ENCODE measurements around the gene SERINC4.
A peak's percentile ranks its signal among the peaks of the same experiment; 100 is the strongest.

SERINC4 gene

GRCh38 chr15:43776718-43777266 lies 23.2 kb downstream of the SERINC4 start, which contains the start of gene ELL3:
ELL3 (minus strand) TSS chr15:43776966; CDS start chr15:43776901, 65 bp downstream.
- no peaks in the 10 kb centered on the region for H3K27me3 ChIP-seq (ENCODE audit: low read depth, low read length)
- H4K20me1 ChIP-seq (ENCODE audit: insufficient read depth, low read length): peaks cover 30% of the 10 kb centered on the region; the same call in 1 of the 2 replicates
- peaks cover 11% of the 10 kb centered on the region; the same call in 1 of the 2 replicates for H3K79me2 ChIP-seq (ENCODE audit: low read length)
- peak within 1 kb of the TSS; percentile 82; the same call in 1 of the 2 replicates for H2AFZ ChIP-seq (ENCODE audit: low read depth, low read length)
- H3K9me3 ChIP-seq (ENCODE audit: insufficient read depth, low read length): no peaks in the 10 kb centered on the region
- peak within 1 kb of the TSS; percentile 96 for H3K4me2 ChIP-seq (ENCODE audit: low read length)
- peaks cover 23% of the 10 kb centered on the region for H3K36me3 ChIP-seq (replicated peaks; ENCODE audit: low read depth, low read length)
- TF ChIP-seq CTCF (IDR thresholded peaks at IDR 0.05; ENCODE audit: low read depth, low read length) (no peak), EZH2phosphoT487 (IDR thresholded peaks at IDR 0.05; ENCODE audit: low read depth) (no peak)
- peak within 1 kb of the TSS; percentile 80 for H3K9ac ChIP-seq (ENCODE audit: low read length)
- H3K4me1 ChIP-seq (ENCODE audit: low read length): peaks cover 15% of the 10 kb centered on the region
- H3K27ac ChIP-seq (ENCODE audit: low read length): peak within 1 kb of the TSS; percentile 82
- H3K4me3 ChIP-seq (ENCODE audit: low read length): peak within 1 kb of the TSS; percentile 90

- Histone ChIP-seq H4K20me1 (ENCODE audit: insufficient read depth, low read length) (peaks cover 36% of the 10 kb centered on the region; the same call in 1 of the 2 replicates), H3K27me3 (ENCODE audit: low read depth, low read length) (no peaks in the 10 kb centered on the region), H3K9ac (ENCODE audit: low read length) (peak overlapping the region; percentile 80), H3K9me3 (ENCODE audit: insufficient read depth, low read length) (no peaks in the 10 kb centered on the region), H3K36me3 (replicated peaks; ENCODE audit: low read depth, low read length) (peaks cover 29% of the 10 kb centered on the region), H3K79me2 (ENCODE audit: low read length) (peaks cover 11% of the 10 kb centered on the region; the same call in 1 of the 2 replicates), H3K4me1 (ENCODE audit: low read length) (peaks cover 15% of the 10 kb centered on the region), H3K4me2 (ENCODE audit: low read length) (peak overlapping the region; percentile 96), H3K27ac (ENCODE audit: low read length) (peak overlapping the region; percentile 82), H3K4me3 (ENCODE audit: low read length) (peak overlapping the region; percentile 90), H2AFZ (ENCODE audit: low read depth, low read length) (no peak overlapping the region)
- no peak for TF ChIP-seq CTCF (IDR thresholded peaks at IDR 0.05; ENCODE audit: low read depth, low read length)
- no peak for TF ChIP-seq EZH2phosphoT487 (IDR thresholded peaks at IDR 0.05; ENCODE audit: low read depth)
Observed at GRCh38 chr15:43776101-43776717, 23.8 kb downstream of the SERINC4 start.

- no peaks in the 10 kb centered on the region for H3K9me3 ChIP-seq (ENCODE audit: insufficient read depth, low read length)
- peaks cover 40% of the 10 kb centered on the region; the same call in 1 of the 2 replicates for H4K20me1 ChIP-seq (ENCODE audit: insufficient read depth, low read length)
- H3K36me3 ChIP-seq (replicated peaks; ENCODE audit: low read depth, low read length): peaks cover 35% of the 10 kb centered on the region
- peaks cover 15% of the 10 kb centered on the region for H3K4me1 ChIP-seq (ENCODE audit: low read length)
- peaks cover 11% of the 10 kb centered on the region; the same call in 1 of the 2 replicates for H3K79me2 ChIP-seq (ENCODE audit: low read length)
- peak; percentile 18 for TF ChIP-seq CTCF (IDR thresholded peaks at IDR 0.05; ENCODE audit: low read depth, low read length)
- no peak for TF ChIP-seq EZH2phosphoT487 (IDR thresholded peaks at IDR 0.05; ENCODE audit: low read depth)
- no peak overlapping the region for H2AFZ ChIP-seq (ENCODE audit: low read depth, low read length)
- H3K27me3 ChIP-seq (ENCODE audit: low read depth, low read length): no peaks in the 10 kb centered on the region
- peak overlapping the region; percentile 82 for H3K27ac ChIP-seq (ENCODE audit: low read length)
- peak overlapping the region; percentile 90 for H3K4me3 ChIP-seq (ENCODE audit: low read length)
- peak overlapping the region; percentile 96 for H3K4me2 ChIP-seq (ENCODE audit: low read length)
- H3K9ac ChIP-seq (ENCODE audit: low read length): peak overlapping the region; percentile 80
Observed at GRCh38 chr15:43775411-43775965, 24.5 kb downstream of the SERINC4 start.

GRCh38 chr15:43774062-43774461 lies 26.0 kb downstream of the SERINC4 start:
- Histone ChIP-seq H3K36me3 (replicated peaks; ENCODE audit: low read depth, low read length) (peaks cover 45% of the 10 kb centered on the region), H3K27me3 (ENCODE audit: low read depth, low read length) (no peaks in the 10 kb centered on the region), H3K27ac (ENCODE audit: low read length) (no peak overlapping the region), H3K4me1 (ENCODE audit: low read length) (peaks cover 15% of the 10 kb centered on the region), H3K4me2 (ENCODE audit: low read length) (no peak overlapping the region), H3K9ac (ENCODE audit: low read length) (no peak overlapping the region), H3K79me2 (ENCODE audit: low read length) (peaks cover 11% of the 10 kb centered on the region; the same call in 1 of the 2 replicates), H2AFZ (ENCODE audit: low read depth, low read length) (no peak overlapping the region), H3K4me3 (ENCODE audit: low read length) (no peak overlapping the region), H3K9me3 (ENCODE audit: insufficient read depth, low read length) (no peaks in the 10 kb centered on the region), H4K20me1 (ENCODE audit: insufficient read depth, low read length) (peaks cover 41% of the 10 kb centered on the region; the same call in 1 of the 2 replicates)
- TF ChIP-seq CTCF (IDR thresholded peaks at IDR 0.05; ENCODE audit: low read depth, low read length) (no peak), EZH2phosphoT487 (IDR thresholded peaks at IDR 0.05; ENCODE audit: low read depth) (no peak)

Measured in OCI-LY3 (cell line).